Nephron (organoid): ENCODE data around the gene BCAS4.
"Not testable (repeated sequence)": the region's sequence is repeated elsewhere in the genome, so short reads cannot be mapped to it uniquely, and the experiment has no call there.

Experiments
- H3K27ac Mint-ChIP-seq, 3 experiments: 2 replicates each; pipeline ENCODE4 v1.8.0; 2020; ENCODE audit warnings: mixed read lengths in 3 of 3, mild to moderate bottlenecking in 2 of 3, moderate library complexity in 1 of 3
- H3K27me3 Mint-ChIP-seq: 2 replicates; pipeline ENCODE4 v1.8.0; 2021; ENCODE audit warnings: low read depth, mild to moderate bottlenecking, moderate library complexity, mixed read lengths
- H3K36me3 Mint-ChIP-seq: 2 replicates; pipeline ENCODE4 v1.8.0; 2020; ENCODE audit warnings: low read depth, mixed read lengths
- H3K4me1 Mint-ChIP-seq: 2 replicates; pipeline ENCODE4 v1.8.0; 2020; ENCODE audit warnings: mixed read lengths
- H3K4me3 Mint-ChIP-seq, 3 experiments: 2 replicates each; pipeline ENCODE4 v1.8.0; 2020; ENCODE audit warnings: mild to moderate bottlenecking in 3 of 3, mixed read lengths in 3 of 3, moderate library complexity in 2 of 3
- H3K9me3 Mint-ChIP-seq: 2 replicates; pipeline ENCODE4 v1.8.0; 2020; ENCODE audit warnings: mixed read lengths
- TF ChIP-seq, protein P1 (sequence below), 3 experiments: fragments of 200-600 bp; sonication (generic); IDR thresholded peaks; one replicate each; pipeline ENCODE4 v1.5.0; 2021; ENCODE audit warnings: antibody characterized with exemption in 3 of 3; ENCODE audit not compliant: unreplicated experiment in 3 of 3

BCAS4 gene

DNA sequence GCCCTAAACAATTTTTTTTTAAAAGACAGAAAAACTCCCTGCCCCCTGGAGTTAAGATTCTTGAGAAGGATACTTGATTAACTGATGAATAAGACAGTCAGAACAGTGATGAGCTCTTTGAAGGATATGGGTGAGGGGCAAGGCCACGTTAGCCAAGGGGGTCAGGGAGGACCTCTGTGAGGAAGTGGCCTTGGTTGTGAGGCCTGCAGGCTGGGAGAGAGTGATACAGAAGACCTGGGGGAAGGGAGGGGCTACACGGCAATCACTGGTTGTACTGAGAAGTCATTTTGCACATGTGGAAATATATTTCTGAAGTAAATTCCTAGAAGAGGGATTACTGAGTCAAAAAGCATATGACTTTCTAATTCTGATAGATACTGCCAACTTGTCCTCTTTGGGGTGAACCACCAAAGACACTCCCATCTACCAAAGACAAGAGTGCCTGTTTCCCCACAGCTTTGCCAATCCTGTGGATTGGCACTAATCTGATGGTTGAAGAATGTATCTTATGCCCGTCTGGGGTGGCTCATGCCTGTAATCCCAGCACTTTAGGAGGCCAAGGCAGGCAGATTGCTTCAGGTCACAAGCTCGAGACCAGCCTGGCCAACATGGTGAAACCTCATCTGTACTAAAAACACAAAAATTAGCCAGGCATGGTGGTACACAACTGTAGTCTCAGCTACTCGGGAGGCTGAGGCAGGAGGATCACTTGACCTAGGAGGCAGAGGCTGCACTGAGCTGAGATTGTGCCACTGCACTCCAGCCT lies 22.3 kb upstream of the BCAS4 start:
- Mint-ChIP-seq H3K4me1 (peaks cover under 1% of the 10 kb centered on the region), H3K36me3 (no peaks in the 10 kb centered on the region), H3K9me3 (no peaks in the 10 kb centered on the region), H3K27ac (no peak overlapping the region), H3K4me3 (no peak overlapping the region), H3K27me3 (no peaks in the 10 kb centered on the region)
- TF ChIP-seq, protein P1, sequence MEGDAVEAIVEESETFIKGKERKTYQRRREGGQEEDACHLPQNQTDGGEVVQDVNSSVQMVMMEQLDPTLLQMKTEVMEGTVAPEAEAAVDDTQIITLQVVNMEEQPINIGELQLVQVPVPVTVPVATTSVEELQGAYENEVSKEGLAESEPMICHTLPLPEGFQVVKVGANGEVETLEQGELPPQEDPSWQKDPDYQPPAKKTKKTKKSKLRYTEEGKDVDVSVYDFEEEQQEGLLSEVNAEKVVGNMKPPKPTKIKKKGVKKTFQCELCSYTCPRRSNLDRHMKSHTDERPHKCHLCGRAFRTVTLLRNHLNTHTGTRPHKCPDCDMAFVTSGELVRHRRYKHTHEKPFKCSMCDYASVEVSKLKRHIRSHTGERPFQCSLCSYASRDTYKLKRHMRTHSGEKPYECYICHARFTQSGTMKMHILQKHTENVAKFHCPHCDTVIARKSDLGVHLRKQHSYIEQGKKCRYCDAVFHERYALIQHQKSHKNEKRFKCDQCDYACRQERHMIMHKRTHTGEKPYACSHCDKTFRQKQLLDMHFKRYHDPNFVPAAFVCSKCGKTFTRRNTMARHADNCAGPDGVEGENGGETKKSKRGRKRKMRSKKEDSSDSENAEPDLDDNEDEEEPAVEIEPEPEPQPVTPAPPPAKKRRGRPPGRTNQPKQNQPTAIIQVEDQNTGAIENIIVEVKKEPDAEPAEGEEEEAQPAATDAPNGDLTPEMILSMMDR (IDR thresholded peaks at IDR 0.05; ENCODE audit: unreplicated experiment in 3 of 3), result no peak

- Mint-ChIP-seq H3K4me1 (no peaks in the 10 kb centered on the region), H3K4me3 (no peak overlapping the region), H3K27ac (no peak overlapping the region), H3K36me3 (no peaks in the 10 kb centered on the region), H3K9me3 (no peaks in the 10 kb centered on the region), H3K27me3 (no peaks in the 10 kb centered on the region)
- TF ChIP-seq, protein P1 (IDR thresholded peaks at IDR 0.05; ENCODE audit: unreplicated experiment in 3 of 3), result no peak
These were observed 20.3 kb upstream of the BCAS4 start for GRCh38 chr20:50774515-50774914.

- Mint-ChIP-seq H3K4me1 (no peaks in the 10 kb centered on the region), H3K27ac (no peak overlapping the region), H3K27me3 (peaks cover 8% of the 10 kb centered on the region), H3K9me3 (no peaks in the 10 kb centered on the region), H3K4me3 (no peak overlapping the region), H3K36me3 (no peaks in the 10 kb centered on the region)
- TF ChIP-seq, protein P1 (IDR thresholded peaks at IDR 0.05; ENCODE audit: unreplicated experiment in 3 of 3), result no peak
These were observed 18.6 kb upstream of the BCAS4 start for GRCh38 chr20:50776122-50776817.

DNA sequence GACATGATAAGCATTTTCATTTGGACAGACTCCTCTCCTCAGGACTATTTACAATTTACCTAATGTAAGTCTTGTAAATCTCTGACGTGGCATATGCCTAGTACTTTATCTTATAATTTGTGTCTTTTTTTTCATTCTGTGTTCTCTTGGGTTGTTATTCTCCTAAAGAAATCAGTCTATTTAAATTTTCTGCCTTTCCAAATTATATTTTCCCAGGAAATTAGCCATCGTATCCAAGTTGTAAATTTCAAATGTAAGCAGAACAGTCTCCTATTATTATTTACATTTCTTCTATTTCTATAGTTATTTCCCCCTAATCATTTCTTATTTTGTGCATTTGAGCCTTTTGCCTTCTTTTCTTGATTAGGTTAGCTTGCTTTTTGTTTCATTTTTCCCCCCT lies 17.5 kb upstream of the BCAS4 start:
- no peak overlapping the region for H3K4me3 Mint-ChIP-seq
- H3K9me3 Mint-ChIP-seq, result no peaks in the 10 kb centered on the region
- H3K27me3 Mint-ChIP-seq, result peaks cover 8% of the 10 kb centered on the region
- TF ChIP-seq, protein P1 (IDR thresholded peaks at IDR 0.05; ENCODE audit: unreplicated experiment in 3 of 3), result no peak
- no peak overlapping the region for H3K27ac Mint-ChIP-seq
- no peaks in the 10 kb centered on the region for H3K36me3 Mint-ChIP-seq
- no peaks in the 10 kb centered on the region for H3K4me1 Mint-ChIP-seq

- not testable (repeated sequence) for H3K4me3 Mint-ChIP-seq, H3K27ac Mint-ChIP-seq, H3K27me3 Mint-ChIP-seq, H3K9me3 Mint-ChIP-seq, H3K36me3 Mint-ChIP-seq, H3K4me1 Mint-ChIP-seq
These were observed 15.9 kb upstream of the BCAS4 start for GRCh38 chr20:50778994-50779393.

DNA sequence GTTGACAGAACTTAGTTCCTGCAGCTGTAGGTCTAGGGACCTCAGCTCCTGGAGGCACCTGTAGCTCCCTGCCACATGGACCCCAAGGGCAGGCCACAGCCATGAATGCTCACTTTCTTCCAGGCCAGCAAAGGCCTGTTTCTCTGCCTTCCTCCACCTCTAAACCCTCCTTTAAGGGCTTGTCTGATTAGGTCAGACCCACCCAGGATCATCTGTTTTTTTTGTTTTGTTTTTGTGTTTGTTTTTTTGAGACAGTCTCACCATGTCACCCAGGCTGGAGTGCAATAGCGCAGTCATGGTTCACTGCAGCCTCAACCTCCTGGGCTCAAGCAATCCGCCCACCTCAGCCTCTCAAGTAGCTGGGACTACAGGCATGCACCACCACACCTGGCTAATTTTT lies 11.5 kb upstream of the BCAS4 start:
- TF ChIP-seq, protein P1 (IDR thresholded peaks at IDR 0.05; ENCODE audit: unreplicated experiment in 3 of 3), result no peak
- Mint-ChIP-seq H3K4me3 (no peak overlapping the region), H3K9me3 (no peaks in the 10 kb centered on the region), H3K27ac (no peak overlapping the region), H3K4me1 (peaks cover 7% of the 10 kb centered on the region), H3K36me3 (no peaks in the 10 kb centered on the region), H3K27me3 (peaks cover 8% of the 10 kb centered on the region)
